Activated B cell treated with CpG ODN at 0.5 μM for 24 hours (primary cell): ENCODE measurements around the gene WDR59. TPM values are rescaled to one million over a fixed set of nuclear protein-coding genes. Genes with fewer than 3 reads are reported as not detected.
"Not testable (repeated sequence)": the region's sequence is repeated elsewhere in the genome, so short reads cannot be mapped to it uniquely, and the experiment has no call there.

ENCODE experiments used
- ATAC-seq: fragments of 200-7000 bp; cut with Tn5 transposase; one replicate; pipeline ENCODE4 v1.10.0; 2021; ENCODE audit warnings: low read depth, mild to moderate bottlenecking, moderate library complexity
- CTCF ChIA-PET: fragments of 350-600 bp; sonication (Branson Sonifier 250); formaldehyde crosslinking; loops from one replicate; lab custom pipeline; 2021; ENCODE audit warnings: antibody characterized with exemption; lab: Charles Lee
- POLR2A ChIA-PET: fragments of 350-600 bp; sonication (Branson Sonifier 250); formaldehyde crosslinking; loops from one replicate; lab custom pipeline; 2021; ENCODE audit warnings: antibody characterized with exemption; lab: Charles Lee
- DNase-seq: peaks from one replicate; pipeline ENCODE4 v3.0.0; 2022
- H3K27ac Mint-ChIP-seq: one replicate; pipeline ENCODE4 v1.8.0; 2020; ENCODE audit warnings: mixed read lengths
- H3K27me3 Mint-ChIP-seq: one replicate; pipeline ENCODE4 v1.8.0; 2021; ENCODE audit warnings: mixed read lengths
- H3K36me3 Mint-ChIP-seq: one replicate; pipeline ENCODE4 v1.8.0; 2021; ENCODE audit warnings: low read depth, mixed read lengths
- H3K4me1 Mint-ChIP-seq: one replicate; pipeline ENCODE4 v1.8.0; 2021; ENCODE audit warnings: mixed read lengths
- H3K4me3 Mint-ChIP-seq: one replicate; pipeline ENCODE4 v1.8.0; 2020; ENCODE audit warnings: mild to moderate bottlenecking, mixed read lengths
- H3K9me3 Mint-ChIP-seq: one replicate; pipeline ENCODE4 v1.8.0; 2020; ENCODE audit warnings: mixed read lengths
- CTCF ChIP-seq: fragments of 200-600 bp; IDR thresholded peaks from one replicate; pipeline ENCODE4 v1.8.0; 2022; ENCODE audit warnings: antibody characterized with exemption, mild to moderate bottlenecking
- intact Hi-C: fragments of 100-400 bp; cut with micrococcal nuclease; formaldehyde crosslinking; loops from one replicate; pipeline ENCODE4 v1.15.1; 2024
- total RNA-seq: library from RNA; stranded (reverse); gene quantifications from 2 replicates; pipeline ENCODE4 v1.2.3, GENCODE V29; 2022

The WDR59 gene
- total RNA-seq, 1 donor from 2014 or later: 93.3 TPM

- H3K4me1 Mint-ChIP-seq: no peaks in the 10 kb centered on the region
- POLR2A ChIA-PET: no interaction called here
- H3K9me3 Mint-ChIP-seq: peaks cover 4% of the 10 kb centered on the region
- no peak overlapping the region for H3K4me3 Mint-ChIP-seq
- intact Hi-C loops: no loop called here
- no peaks in the 10 kb centered on the region for H3K36me3 Mint-ChIP-seq
- no peak for DNase-seq
- no peak for ATAC-seq
- H3K27me3 Mint-ChIP-seq: no peaks in the 10 kb centered on the region
- no peak for TF ChIP-seq CTCF
- no peak overlapping the region for H3K27ac Mint-ChIP-seq
- CTCF ChIA-PET: interaction anchor here (2.4 kb wide), 1 partner anchor 10 kb away, joined by 10 read pairs; no protein-coding TSS in a partner anchor
Measured at GRCh38 chr16:74852500-74852875, 132.4 kb downstream of the WDR59 start.

DNA sequence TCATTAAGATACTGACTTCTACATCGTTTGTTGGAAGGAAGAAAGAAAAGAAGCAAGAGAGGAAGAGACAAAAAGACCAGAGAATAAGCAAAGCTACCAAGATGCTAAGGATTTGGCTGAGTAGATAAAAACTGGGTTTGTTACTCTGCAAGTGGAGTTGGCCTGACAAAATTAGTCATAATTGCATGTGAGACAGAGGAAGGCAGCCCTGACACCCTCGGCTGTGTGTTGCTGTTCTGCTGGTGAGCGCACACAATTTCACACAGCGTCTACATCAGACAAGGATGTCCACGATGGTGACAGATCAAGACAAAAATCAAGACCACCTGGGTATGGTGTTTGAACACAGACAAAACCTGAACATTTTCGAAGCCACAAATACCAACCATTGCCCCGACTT, 134.9 kb downstream of the WDR59 start:
- Mint-ChIP-seq H3K4me3 (no peak overlapping the region), H3K27ac (no peak overlapping the region), H3K36me3 (no peaks in the 10 kb centered on the region), H3K27me3 (no peaks in the 10 kb centered on the region), H3K9me3 (peaks cover 4% of the 10 kb centered on the region), H3K4me1 (no peaks in the 10 kb centered on the region)
- ChIA-PET CTCF (no interaction called here), POLR2A (no interaction called here)
- intact Hi-C loops: no loop called here
- TF ChIP-seq CTCF: no peak
- no peak for DNase-seq
- ATAC-seq: no peak

DNA sequence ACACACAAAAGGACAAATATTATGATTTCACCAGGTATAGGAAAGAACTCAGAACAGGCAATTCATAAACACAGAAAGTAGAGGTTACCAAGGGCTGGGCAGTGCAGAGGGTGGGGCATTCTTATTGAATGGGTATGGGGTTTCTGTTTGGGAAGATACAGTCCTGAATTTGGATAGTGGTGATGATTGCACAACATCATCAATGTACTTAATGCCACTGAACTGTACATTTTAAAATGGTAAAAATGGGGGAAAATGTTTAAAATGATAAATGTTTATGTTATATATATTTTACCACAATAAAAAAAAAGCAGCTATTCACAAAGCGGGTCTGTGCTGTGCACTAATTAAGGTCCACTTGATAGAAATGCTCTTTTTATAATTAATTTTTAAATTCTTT, 137.7 kb downstream of the WDR59 start:
- intact Hi-C loops: no loop called here
- Mint-ChIP-seq H3K27me3 (peaks cover 2% of the 10 kb centered on the region), H3K27ac (no peak overlapping the region), H3K9me3 (peaks cover 4% of the 10 kb centered on the region), H3K4me1 (no peaks in the 10 kb centered on the region), H3K36me3 (no peaks in the 10 kb centered on the region), H3K4me3 (no peak overlapping the region)
- no peak for DNase-seq
- ChIA-PET POLR2A (no interaction called here), CTCF (no interaction called here)
- no peak for TF ChIP-seq CTCF
- ATAC-seq: no peak

GRCh38 chr16:74846714-74847113, 138.2 kb downstream of the WDR59 start:
- H3K27me3 Mint-ChIP-seq: peaks cover 2% of the 10 kb centered on the region
- POLR2A ChIA-PET: no interaction called here
- no peak for ATAC-seq
- H3K4me1 Mint-ChIP-seq: no peaks in the 10 kb centered on the region
- H3K27ac Mint-ChIP-seq: no peak overlapping the region
- peaks cover 4% of the 10 kb centered on the region for H3K9me3 Mint-ChIP-seq
- no peak for DNase-seq
- CTCF ChIA-PET: no interaction called here
- intact Hi-C loops: no loop called here
- H3K36me3 Mint-ChIP-seq: no peaks in the 10 kb centered on the region
- no peak for TF ChIP-seq CTCF
- H3K4me3 Mint-ChIP-seq: no peak overlapping the region

- DNase-seq (no peak), ATAC-seq (no peak)
- intact Hi-C loops: no loop called here
- no peak overlapping the region for H3K4me3 Mint-ChIP-seq
- CTCF ChIA-PET: interaction anchor here (1.0 kb wide), 1 partner anchor 19 kb away, joined by 4 read pairs; no protein-coding TSS in a partner anchor
- H3K4me1 Mint-ChIP-seq: no peaks in the 10 kb centered on the region
- H3K27ac Mint-ChIP-seq: no peak overlapping the region
- H3K36me3 Mint-ChIP-seq: no peaks in the 10 kb centered on the region
- TF ChIP-seq CTCF: no peak
- POLR2A ChIA-PET: no interaction called here
- peaks cover 5% of the 10 kb centered on the region for H3K27me3 Mint-ChIP-seq
- H3K9me3 Mint-ChIP-seq: no peaks in the 10 kb centered on the region
Measured at GRCh38 chr16:74844041-74844980, 140.6 kb downstream of the WDR59 start.

DNA sequence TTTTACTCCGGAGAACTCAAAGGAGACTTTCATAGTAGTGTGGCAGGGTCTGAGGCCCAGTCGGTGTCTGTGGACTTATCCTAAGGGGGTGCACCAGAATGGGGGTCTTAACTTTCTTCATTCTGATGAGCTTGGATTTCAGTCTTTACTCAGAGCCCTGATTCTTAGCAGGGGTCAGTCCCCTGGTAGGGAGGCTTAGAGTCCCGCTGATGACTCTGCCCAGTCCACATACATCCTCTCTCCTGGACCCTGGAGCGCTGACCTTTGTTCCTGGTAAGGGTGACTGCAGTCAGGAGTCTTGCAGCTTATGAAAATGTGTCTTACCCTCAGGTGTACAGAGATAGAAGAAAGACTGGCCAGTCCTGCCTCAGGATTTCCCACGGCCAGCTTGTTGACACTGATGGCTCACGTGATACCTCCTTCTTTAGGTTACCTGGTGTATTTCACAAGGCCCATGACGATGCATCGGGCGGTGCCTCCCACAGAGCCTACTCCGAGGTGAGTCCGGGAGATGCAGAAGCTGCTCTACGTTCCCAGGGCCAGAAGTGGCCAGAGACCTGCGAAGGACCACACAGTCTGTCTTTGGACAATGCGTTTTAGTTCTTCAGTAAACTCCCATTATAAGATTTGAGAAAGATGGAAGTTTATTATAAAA, 141.4 kb downstream of the WDR59 start:
- H3K27ac Mint-ChIP-seq, ATAC-seq, intact Hi-C loops, DNase-seq, H3K4me3 Mint-ChIP-seq, H3K36me3 Mint-ChIP-seq, H3K27me3 Mint-ChIP-seq, H3K9me3 Mint-ChIP-seq, H3K4me1 Mint-ChIP-seq, POLR2A ChIA-PET: not testable (repeated sequence)
- CTCF ChIA-PET: interaction anchor here (0.9 to 1.0 kb wide), 2 partner anchors 19 to 20 kb away, joined by 3 to 4 read pairs; no protein-coding TSS in a partner anchor
